NCI-H2196 treated with DMSO at 0.1 percent for 48 hours (cell line): ENCODE results near the gene RAD50.
"Not testable (repeated sequence)": the region's sequence is repeated elsewhere in the genome, so short reads cannot be mapped to it uniquely, and the experiment has no call there.

Source experiments
- DNase-seq: peaks from one replicate; lab custom pipeline; 2025; ENCODE audit not compliant: unreplicated experiment; lab: John Stamatoyannopoulos, UW

RAD50 gene

GRCh38 chr5:132629230-132629944 lies 72.6 kb downstream of the RAD50 start:
- DNase-seq = no peak

GRCh38 chr5:132633587-132633986 lies 76.8 kb downstream of the RAD50 start:
- DNase-seq = not testable (repeated sequence)

- DNase-seq = no peak
These were observed 79.1 kb downstream of the RAD50 start for GRCh38 chr5:132635873-132636272.

- no peak for DNase-seq
These were observed 80.5 kb downstream of the RAD50 start for GRCh38 chr5:132637241-132637640.

DNA sequence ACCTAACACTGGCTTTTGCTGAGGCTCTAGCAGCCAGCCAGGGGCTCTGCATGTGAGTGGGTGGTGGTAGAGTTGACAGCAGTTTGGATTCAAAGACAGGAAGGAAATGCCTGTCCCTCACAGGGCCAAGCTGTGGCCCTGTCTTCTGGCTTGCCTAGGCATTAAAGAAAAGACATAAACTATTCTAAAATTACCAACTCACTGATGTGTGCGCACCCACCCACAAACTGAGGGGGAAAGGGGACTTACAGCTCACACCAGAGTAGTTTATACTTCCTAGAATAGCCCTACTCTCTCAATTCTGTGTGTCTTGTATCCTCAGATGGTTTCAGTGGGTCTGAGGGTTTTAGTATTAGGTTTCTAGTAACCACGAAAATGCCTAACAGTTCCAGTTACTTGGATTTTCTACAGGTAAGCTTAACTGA lies 82.9 kb downstream of the RAD50 start:
- no peak for DNase-seq

- no peak for DNase-seq
These were observed 83.8 kb downstream of the RAD50 start for GRCh38 chr5:132640613-132641012.

DNA sequence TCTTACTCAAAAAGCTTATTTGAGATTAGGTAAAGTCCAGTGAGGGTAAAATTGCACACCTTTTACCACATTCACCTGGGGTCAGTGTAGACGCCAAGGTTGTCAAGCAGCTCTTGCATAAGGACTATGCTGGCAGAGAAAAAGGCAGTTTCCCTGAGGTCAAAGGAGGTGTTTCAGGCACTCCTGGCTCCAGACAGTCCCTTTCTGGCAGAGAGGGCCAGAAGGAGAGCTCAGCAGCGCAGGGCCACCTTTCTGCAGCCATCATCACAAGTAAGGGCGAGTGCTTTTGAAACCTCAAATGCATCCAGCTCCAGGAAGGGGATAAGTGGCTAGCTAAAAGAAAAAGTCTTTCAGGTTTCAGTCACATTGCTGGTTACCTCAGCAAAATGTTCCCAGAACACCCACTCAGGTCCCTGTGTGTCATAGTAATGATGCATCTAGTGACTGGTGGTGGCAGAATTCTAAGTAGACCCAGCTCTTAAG lies 84.5 kb downstream of the RAD50 start:
- no peak for DNase-seq

GRCh38 chr5:132641841-132642240 lies 85.1 kb downstream of the RAD50 start:
- DNase-seq = no peak

DNA sequence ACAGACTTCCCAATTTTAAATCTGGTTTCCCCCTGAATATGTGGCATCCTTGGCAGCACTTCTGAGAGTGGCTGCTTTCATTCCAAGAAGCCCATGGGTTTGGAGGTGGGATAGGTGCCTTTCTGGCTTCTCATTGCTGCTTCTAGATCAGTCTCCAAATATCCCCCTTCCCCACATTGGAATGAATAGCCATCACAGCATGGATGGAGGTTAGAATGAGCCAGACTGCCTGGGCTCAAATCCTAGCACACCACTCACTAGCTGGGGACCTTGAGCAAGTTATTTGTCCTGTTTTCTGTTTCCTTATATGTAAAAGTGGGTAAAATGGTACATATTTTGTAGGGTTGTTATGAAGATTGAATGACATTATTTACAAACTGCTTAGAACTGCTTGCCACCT lies 87.4 kb downstream of the RAD50 start:
- DNase-seq = no peak

DNA sequence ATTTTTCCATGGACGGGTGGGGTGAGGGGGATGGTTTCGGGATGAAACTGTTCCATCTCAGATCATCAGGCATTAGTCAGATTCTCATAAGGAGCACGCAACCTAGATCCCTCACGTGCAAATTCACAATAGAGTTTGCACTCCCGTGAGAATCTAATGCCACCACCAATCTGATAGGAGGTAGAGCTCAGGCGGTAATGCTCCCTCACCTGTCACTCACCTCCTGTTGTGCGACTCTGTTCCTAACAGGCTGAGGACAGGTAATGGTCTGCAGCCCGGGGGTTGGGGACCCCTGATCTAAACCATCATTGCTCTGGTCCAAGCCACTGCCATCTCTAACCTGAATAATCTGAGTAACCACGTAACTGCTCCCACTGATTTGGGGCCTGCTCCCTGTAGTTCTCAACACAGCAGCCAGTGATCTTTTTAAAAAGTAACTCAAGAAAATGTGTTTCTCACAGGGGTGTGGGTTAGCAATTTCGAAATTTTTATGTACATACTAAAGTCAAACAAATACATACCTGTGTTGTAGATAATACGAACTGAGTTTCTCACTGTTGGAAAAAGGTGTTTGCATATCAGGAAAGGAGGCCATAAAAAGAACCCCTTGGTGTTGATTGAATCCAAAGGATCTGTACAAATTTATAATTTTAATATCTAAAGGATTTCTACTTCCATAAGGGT lies 89.9 kb downstream of the RAD50 start:
- no peak for DNase-seq

DNA sequence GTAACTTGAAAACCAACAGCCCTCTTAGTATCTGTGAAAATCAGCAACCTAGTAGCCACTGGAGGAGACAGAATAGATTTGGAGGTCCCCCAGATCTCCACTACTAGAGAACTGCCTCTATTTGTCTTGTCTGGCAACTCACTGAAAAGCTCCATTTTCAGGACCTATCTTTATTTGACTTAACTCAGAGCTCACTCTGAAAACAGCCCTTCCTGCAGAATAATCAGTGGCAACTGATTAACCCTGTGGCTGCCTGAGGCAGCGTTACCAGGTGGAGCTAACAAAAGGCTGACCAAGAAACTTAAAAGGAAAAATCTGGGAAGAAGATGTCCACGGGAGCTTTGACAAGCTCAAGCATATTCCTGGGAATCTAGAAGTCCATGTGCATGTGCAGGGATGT lies 90.7 kb downstream of the RAD50 start:
- no peak for DNase-seq

- no peak for DNase-seq
These were observed 91.6 kb downstream of the RAD50 start for GRCh38 chr5:132648355-132648754.

GRCh38 chr5:132651838-132652469 lies 95.2 kb downstream of the RAD50 start:
- no peak for DNase-seq

DNA sequence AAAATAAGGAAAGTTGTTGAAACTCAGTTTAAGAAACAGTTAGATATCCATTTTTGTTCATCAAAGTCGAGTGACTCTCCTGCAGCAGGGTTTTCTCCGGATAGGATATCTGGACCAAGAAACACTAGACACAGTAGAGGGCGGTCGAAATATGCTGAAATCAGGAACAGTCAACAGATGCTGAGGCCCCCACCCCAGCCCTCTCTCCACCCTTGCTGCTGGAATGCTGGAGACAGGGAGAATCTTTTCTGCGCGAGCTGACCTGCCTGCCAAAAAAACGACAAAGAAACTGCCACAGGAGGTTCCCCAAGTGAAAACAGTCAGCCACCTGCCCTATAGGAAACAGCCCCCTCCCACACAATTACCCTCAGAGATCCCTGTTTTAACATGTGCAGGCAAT lies 96.9 kb downstream of the RAD50 start:
- no peak for DNase-seq

DNA sequence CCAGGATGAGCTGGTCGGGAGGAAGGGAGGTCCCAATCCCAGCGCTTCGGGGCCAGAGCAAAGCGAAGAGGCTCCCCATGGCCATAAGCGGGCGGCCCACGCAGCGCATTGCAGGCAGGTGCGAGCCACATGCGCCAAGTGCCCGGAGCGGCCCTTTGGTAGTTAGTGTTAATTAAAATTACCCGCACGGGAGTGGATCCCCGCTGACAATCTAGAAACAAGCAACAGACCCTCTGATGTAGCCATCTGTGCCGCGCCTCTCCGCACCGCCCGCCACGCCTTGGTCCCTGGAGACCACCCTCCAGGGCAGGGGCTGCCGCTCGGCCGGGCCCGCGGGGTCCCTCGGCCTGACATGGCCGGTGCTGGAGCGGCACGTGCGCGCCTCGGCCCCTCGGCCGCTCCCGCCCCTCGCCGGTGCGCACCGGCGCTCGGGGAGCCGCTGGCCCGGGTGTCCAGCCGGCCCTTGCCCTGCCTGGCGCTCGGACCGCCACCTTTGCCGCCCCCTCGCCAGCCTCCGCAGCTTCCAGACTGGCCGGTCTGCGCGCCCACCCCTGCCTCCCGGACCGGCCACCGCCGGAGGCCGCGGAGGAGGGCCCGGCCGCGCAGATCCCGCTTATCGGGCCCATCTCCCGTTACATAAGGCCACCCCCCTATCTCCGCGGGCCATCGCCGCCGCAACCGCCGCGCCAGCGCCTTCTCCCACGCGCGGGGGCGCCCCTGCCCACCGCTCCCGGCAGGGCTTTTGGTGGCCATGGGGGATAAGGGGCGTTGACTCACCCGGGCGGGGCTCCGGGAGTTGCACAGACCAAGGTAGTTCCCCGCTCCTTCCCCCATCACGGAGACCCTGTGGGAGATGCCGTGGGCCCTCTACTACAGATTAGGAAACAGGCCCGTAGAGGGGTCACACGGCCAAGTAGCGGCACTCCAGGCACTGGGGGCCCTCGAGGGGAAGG lies 99.3 kb downstream of the RAD50 start:
- no peak for DNase-seq

- no peak for DNase-seq
These were observed 100.1 kb downstream of the RAD50 start for GRCh38 chr5:132656774-132657355.

GRCh38 chr5:132657676-132658380 lies 101.1 kb downstream of the RAD50 start, which contains the start of gene IL13:
Gene IL13, plus strand, starts transcription at chr5:132658173. Its CDS starts 14 bp downstream, at chr5:132658187.
- DNase-seq = no peak

DNA sequence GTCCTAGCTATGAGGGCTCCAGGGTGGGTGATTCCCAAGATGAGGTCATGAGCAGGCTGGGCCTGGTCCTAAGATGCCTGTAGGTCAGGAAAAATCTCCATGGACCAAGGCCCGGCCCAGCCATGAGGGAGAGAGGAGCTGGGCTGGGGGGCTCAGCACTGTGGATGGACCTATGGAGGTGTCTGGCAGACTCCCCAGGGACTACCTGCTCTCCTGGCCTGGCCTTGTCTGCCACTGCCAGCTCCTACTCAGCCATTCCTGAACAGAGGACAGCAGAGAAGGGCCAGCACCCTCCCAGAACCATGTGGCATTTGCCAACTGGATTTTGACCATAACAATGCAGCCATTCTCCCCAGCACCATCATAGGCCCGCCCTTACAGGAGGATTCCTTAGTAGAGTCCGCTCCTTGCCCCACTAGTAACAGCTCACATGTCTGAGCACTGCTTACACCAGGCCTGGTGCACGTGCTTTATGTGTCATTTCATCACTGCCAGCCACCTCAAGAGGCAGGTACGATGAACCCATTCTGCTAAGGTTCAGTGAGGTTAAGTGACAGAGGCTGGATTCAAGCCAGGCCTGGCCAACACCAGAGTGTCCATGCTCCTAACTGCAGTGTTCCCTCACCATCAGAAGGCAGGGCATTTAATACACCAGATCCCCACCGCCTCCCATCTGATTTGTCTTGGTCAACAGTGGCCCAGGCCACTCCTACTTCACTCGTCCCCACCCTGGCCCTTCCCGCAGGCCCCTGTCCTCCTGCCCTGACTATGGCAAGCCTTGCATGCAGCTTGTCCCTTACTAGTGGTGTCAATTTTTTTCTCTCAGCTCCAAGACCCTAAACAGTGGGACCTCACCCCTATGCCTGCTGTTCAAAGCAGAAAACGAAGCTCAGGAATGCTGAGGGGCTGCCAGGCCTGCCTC lies 101.9 kb downstream of the RAD50 start:
- no peak for DNase-seq
